ENCODE data around the gene OTUB2.

GRCh38 chr14:93993382-93993781 lies 32.8 kb upstream of the OTUB2 start:
- TF ChIP-seq POLR2AphosphoS5 (IDR thresholded peaks at IDR 0.05; ENCODE audit: low read depth, low read length) = no peak
- no peak for TF ChIP-seq CTCF (IDR thresholded peaks at IDR 0.05)
- TF ChIP-seq REST (IDR thresholded peaks at IDR 0.05; ENCODE audit: insufficient read depth in 1 of 2, low read depth in 2 of 2, low read length in 1 of 2) = no peak
- no peak for TF ChIP-seq TCF7L2 (IDR thresholded peaks at IDR 0.05; ENCODE audit: low read depth, low read length)
- TF ChIP-seq SIN3A (IDR thresholded peaks at IDR 0.05; ENCODE audit: borderline replicate concordance, insufficient read depth, low read depth, low read length) = no peak
